Keratinocyte (primary cell): ENCODE measurements around the gene IWS1.

Experiments
- EZH2 ChIP-seq: IDR thresholded peaks from one replicate; pipeline ENCODE4 v1.6.1; 2012; ENCODE audit warnings: inconsistent platforms, mild to moderate bottlenecking, low read length, moderate library complexity
- TF ChIP-seq, protein P1 (sequence below), 3 experiments: IDR thresholded peaks in 1 of 3; conservative IDR thresholded peaks in 1 of 3; optimal IDR thresholded peaks in 1 of 3; 2 replicates in 2 of 3; 3 replicates in 1 of 3; pipeline versions ENCODE3 to v1.5.1; 2011; ENCODE audit warnings: low read length in 3 of 3, mild to moderate bottlenecking in 3 of 3, moderate library complexity in 2 of 3, control low read depth in 1 of 3, inconsistent platforms in 1 of 3; ENCODE audit not compliant: insufficient read depth in 2 of 3; ENCODE audit errors: extremely low read depth in 1 of 3

GRCh38 chr2:127566576-127566975 is 40.3 kb upstream of the IWS1 start:
- TF ChIP-seq, protein P1, sequence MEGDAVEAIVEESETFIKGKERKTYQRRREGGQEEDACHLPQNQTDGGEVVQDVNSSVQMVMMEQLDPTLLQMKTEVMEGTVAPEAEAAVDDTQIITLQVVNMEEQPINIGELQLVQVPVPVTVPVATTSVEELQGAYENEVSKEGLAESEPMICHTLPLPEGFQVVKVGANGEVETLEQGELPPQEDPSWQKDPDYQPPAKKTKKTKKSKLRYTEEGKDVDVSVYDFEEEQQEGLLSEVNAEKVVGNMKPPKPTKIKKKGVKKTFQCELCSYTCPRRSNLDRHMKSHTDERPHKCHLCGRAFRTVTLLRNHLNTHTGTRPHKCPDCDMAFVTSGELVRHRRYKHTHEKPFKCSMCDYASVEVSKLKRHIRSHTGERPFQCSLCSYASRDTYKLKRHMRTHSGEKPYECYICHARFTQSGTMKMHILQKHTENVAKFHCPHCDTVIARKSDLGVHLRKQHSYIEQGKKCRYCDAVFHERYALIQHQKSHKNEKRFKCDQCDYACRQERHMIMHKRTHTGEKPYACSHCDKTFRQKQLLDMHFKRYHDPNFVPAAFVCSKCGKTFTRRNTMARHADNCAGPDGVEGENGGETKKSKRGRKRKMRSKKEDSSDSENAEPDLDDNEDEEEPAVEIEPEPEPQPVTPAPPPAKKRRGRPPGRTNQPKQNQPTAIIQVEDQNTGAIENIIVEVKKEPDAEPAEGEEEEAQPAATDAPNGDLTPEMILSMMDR (optimal IDR thresholded peaks at IDR 0.05 in 1 of 3, IDR thresholded peaks at IDR 0.05 in 1 of 3, conservative IDR thresholded peaks at IDR 0.05 in 1 of 3; ENCODE audit: extremely low read depth in 1 of 3, insufficient read depth in 2 of 3, low read length in 3 of 3), result no peak
- no peak for TF ChIP-seq EZH2
